HepG2 (cell line): Measurements from ENCODE around the gene AKTIP. TPM values are rescaled to one million over a fixed set of nuclear protein-coding genes. Genes with fewer than 3 reads are reported as not detected.
"Not testable (repeated sequence)": the region's sequence is repeated elsewhere in the genome, so short reads cannot be mapped to it uniquely, and the experiment has no call there.

Experiments
- ATAC-seq: fragments of 200-7000 bp; cut with Tn5 transposase; 3 replicates; pipeline ENCODE4 v1.9.1; 2020; ENCODE audit warnings: mild to moderate bottlenecking, moderate library complexity
- BruUV-seq: library from RNA; stranded (reverse); fragments of 400-500 nt; replicated peaks from 2 replicates; lab custom pipeline; 2021; lab: Mats Ljungman, UMichigan
- CTCF ChIA-PET: fragments of 300-600 bp; formaldehyde crosslinking; extraction: SDS; loops from one replicate; lab custom pipeline; 2021; ENCODE audit warnings: low total read pairs, inconsistent platforms, low intra/inter-chr PET ratio; lab: Yijun Ruan, JAX
- POLR2A ChIA-PET: fragments of 350-600 bp; sonication (Branson Sonifier 250); formaldehyde crosslinking; loops from one replicate; lab custom pipeline; 2020; ENCODE audit warnings: antibody characterized with exemption, inconsistent platforms; lab: Yijun Ruan, JAX
- DNase-seq: peaks from one replicate; pipeline ENCODE4 v3.0.0-alpha.2; 2015; ENCODE audit warnings: low spot score
- FAIRE-seq: peaks from 3 replicates; lab custom pipeline; 2011; peaks lifted over from hg19 to GRCh38; lab: Jason Lieb, UNC
- H2AFZ ChIP-seq: one replicate; pipeline ENCODE4 v1.6.1; 2011; ENCODE audit warnings: low read length, inconsistent platforms
- H3K27ac ChIP-seq: fragments of 300-600 bp; 3 replicates; pipeline ENCODE4 v1.8.0; 2011; ENCODE audit warnings: mixed run types, mild to moderate bottlenecking, mixed read lengths, low read length, inconsistent platforms; ENCODE audit not compliant: insufficient read depth; ENCODE audit errors: extremely low read length
- H3K27me3 ChIP-seq, 2 experiments: fragments of 200-600 bp in 1 of 2; 2 replicates in 1 of 2; 3 replicates in 1 of 2; pipeline versions ENCODE4 v1.6.0 to v1.8.0; 2011; ENCODE audit warnings: low read length in 2 of 2, mild to moderate bottlenecking in 2 of 2, moderate library complexity in 2 of 2, inconsistent platforms in 1 of 2; ENCODE audit not compliant: insufficient read depth in 2 of 2, control insufficient read depth in 1 of 2
- H3K36me3 ChIP-seq, 2 experiments: fragments of 200-600 bp in 1 of 2; replicated peaks in 1 of 2; 2 replicates in 1 of 2; 3 replicates in 1 of 2; pipeline versions ENCODE4 v1.5.1 to v1.8.0; 2011; ENCODE audit warnings: low read length in 2 of 2, inconsistent platforms in 1 of 2; ENCODE audit not compliant: insufficient read depth in 2 of 2, control insufficient read depth in 1 of 2
- H3K4me1 ChIP-seq: 2 replicates; pipeline ENCODE4 v1.5.1; 2012; ENCODE audit warnings: low read length, inconsistent platforms; ENCODE audit not compliant: insufficient read depth
- H3K4me2 ChIP-seq: 2 replicates; pipeline ENCODE4 v1.6.0; 2011; ENCODE audit warnings: low read depth, low read length, inconsistent platforms
- H3K4me3 ChIP-seq, 3 experiments: fragments of 200-600 bp in 1 of 3; sonication (generic), shearing (Covaris generic) in 1 of 3; replicated peaks in 1 of 3; 2 replicates each; pipeline ENCODE4 v1.5.1; 2011 to 2016; ENCODE audit warnings: low read length in 3 of 3, inconsistent platforms in 2 of 3, low read depth in 2 of 3, mild to moderate bottlenecking in 2 of 3, control low read depth in 1 of 3, mixed read lengths in 1 of 3; ENCODE audit not compliant: insufficient read depth in 1 of 3
- H3K79me2 ChIP-seq: one replicate; pipeline ENCODE4 v1.6.1; 2011; ENCODE audit warnings: low read length, inconsistent platforms; ENCODE audit not compliant: insufficient read depth
- H3K9ac ChIP-seq: 2 replicates; pipeline ENCODE4 v1.6.0; 2011; ENCODE audit warnings: mild to moderate bottlenecking, low read depth, low read length, inconsistent platforms; ENCODE audit not compliant: insufficient read depth
- H3K9me3 ChIP-seq: 2 replicates; pipeline ENCODE4 v1.5.1; 2012; ENCODE audit warnings: mild to moderate bottlenecking, low read length
- H4K20me1 ChIP-seq: 2 replicates; pipeline ENCODE4 v1.6.0; 2011; ENCODE audit warnings: inconsistent platforms, mild to moderate bottlenecking, low read length, moderate library complexity; ENCODE audit not compliant: insufficient read depth
- ELF3 ChIP-seq: IDR thresholded peaks from 2 replicates; pipeline ENCODE4 v1.6.1; 2016; ENCODE audit warnings: missing genetic modification reagents, missing compliant biosample characterization
- FOXK1 ChIP-seq: sonication (generic); formaldehyde crosslinking; IDR thresholded peaks from 2 replicates; pipeline ENCODE4 v1.4.0; 2020; ENCODE audit warnings: low read depth, missing genetic modification reagents, borderline replicate concordance
- GFI1 ChIP-seq: sonication (generic); formaldehyde crosslinking; IDR thresholded peaks from 2 replicates; pipeline ENCODE4 v1.5.0; 2020; ENCODE audit warnings: missing genetic modification reagents, mild to moderate bottlenecking, borderline replicate concordance
- HNF4A ChIP-seq: sonication (generic); formaldehyde crosslinking; IDR thresholded peaks from 2 replicates; pipeline ENCODE4 v1.4.0; 2020; ENCODE audit warnings: missing genetic modification reagents
- HNF4G ChIP-seq, 2 experiments: sonication (generic) in 1 of 2; formaldehyde crosslinking in 1 of 2; IDR thresholded peaks; 2 replicates each; pipeline versions ENCODE4 v1.4.0 to v1.6.1; 2011 to 2020; ENCODE audit warnings: borderline replicate concordance in 2 of 2, low read depth in 2 of 2, mild to moderate bottlenecking in 2 of 2, low read length in 1 of 2, missing genetic modification reagents in 1 of 2, moderate library complexity in 1 of 2
- WGBS: methylation state at CpG from one replicate; pipeline ENCODE4 v1.1.6; 2017; ENCODE audit warnings: low lambda C conversion rate; 5-methylcytosine and 5-hydroxymethylcytosine counted together
- in situ Hi-C: cut with HindIII; loops from 2 replicates; pipeline ENCODE4 v1.10.0; 2017; ENCODE audit warnings: low pct_unique_long_range_greater_than_20kb; ENCODE audit not compliant: extremely low pct_ligation_motif_present
- intact Hi-C: fragments of 100-400 bp; cut with micrococcal nuclease; formaldehyde crosslinking; loops from one replicate; pipeline ENCODE4 v1.10.0; 2022; ENCODE audit not compliant: unreplicated experiment
- polyA plus RNA-seq, 8 experiments: library from polyadenylated mRNA; depleted of rRNA in 3 of 8; stranded (reverse) in 7 of 8; unstranded in 1 of 8; fragments of >200 nt; fragmentation: Illumina TruSeq in 4 of 8; extraction: Trizol in 4 of 8; gene quantifications; 2 replicates each; pipeline versions ENCODE4 v1.2.1 to v1.2.3, GENCODE V29; 2011 to 2016; ENCODE audit warnings: low read depth in 4 of 8, missing spikeins in 1 of 8, mixed read lengths in 1 of 8; ENCODE audit not compliant: insufficient read depth in 1 of 8
- total RNA-seq, 5 experiments: library from RNA; depleted of rRNA; stranded (reverse); fragments of >200 nt; fragmentation: Illumina TruSeq; extraction: Trizol; gene quantifications; 2 replicates each; pipeline ENCODE4 v1.2.3, GENCODE V29; 2016; ENCODE audit warnings: low read depth in 1 of 5

Gene AKTIP
- total and polyA plus RNA-seq, 2 of the 13 experiments (the other 11 are each of a cell fraction or from before 2014, with no cell fraction given), result 28.8 to 49.0 TPM

DNA sequence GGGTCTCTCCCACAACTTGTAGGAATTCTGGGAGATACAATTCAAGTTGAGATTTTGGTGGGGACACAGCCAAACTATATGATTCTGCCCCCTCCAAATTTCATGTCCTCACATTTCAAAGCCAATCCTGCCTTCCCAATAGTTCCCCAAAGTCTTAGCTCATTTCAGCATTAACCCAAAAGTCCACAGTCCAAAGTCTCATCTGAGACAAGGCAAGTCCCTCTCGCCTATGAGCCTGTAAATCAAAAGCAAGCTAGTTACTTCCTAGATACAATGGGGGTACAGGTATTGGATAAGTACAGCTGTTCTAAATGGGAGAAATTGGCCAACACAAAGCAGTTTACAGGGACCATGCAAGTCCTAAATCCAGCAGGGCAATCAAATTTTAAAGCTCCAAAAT lies 9.8 kb upstream of the AKTIP start:
- H3K9ac ChIP-seq; BruUV-seq; ATAC-seq; H3K4me2 ChIP-seq; H3K79me2 ChIP-seq; H3K4me3 ChIP-seq; CTCF ChIA-PET; H3K27ac ChIP-seq; in situ Hi-C loops; DNase-seq; H4K20me1 ChIP-seq; H3K27me3 ChIP-seq; H2AFZ ChIP-seq; FAIRE-seq; H3K36me3 ChIP-seq; TF ChIP-seq HNF4G (CRISPR knock-in tag; IDR thresholded peaks at IDR 0.05; ENCODE audit: borderline replicate concordance, low read depth): not testable (repeated sequence)
- 27% methylated on average over 1 of the region's 1 CpG for WGBS
- Histone ChIP-seq H3K4me1 (peaks cover 67% of the 10 kb centered on the region), H3K9me3 (peaks cover 13% of the 10 kb centered on the region)
- TF ChIP-seq GFI1 (CRISPR knock-in tag) (0 out of 2 replicates have a peak, but pooled peaks have one; percentile 17), FOXK1 (0 out of 2 replicates have a peak, but pooled peaks have one; percentile 15), ELF3 (CRISPR knock-in tag) (0 out of 2 replicates have a peak, but pooled peaks have one; percentile 26), HNF4G (IDR thresholded peaks at IDR 0.05; ENCODE audit: borderline replicate concordance, low read depth, low read length) (0 out of 2 replicates have a peak, but pooled peaks have one; percentile 21), HNF4A (CRISPR knock-in tag) (peak; percentile 79)
- POLR2A ChIA-PET, result interaction anchor here (1.7 kb wide), 1 partner anchor 9 kb away, joined by 12 read pairs; the partner anchor contains the start of gene AKTIP
- intact Hi-C loops, result loop anchor here (5.0 to 10.0 kb wide), 2 partner anchors 190 to 458 kb away; partner anchors contain the start of genes CHD9, CHD9NB, FTO and RPGRIP1L
